Body of pancreas (tissue), 4 donors: ENCODE results near the gene GPT2. TPM values are rescaled to one million over a fixed set of nuclear protein-coding genes. Genes with fewer than 3 reads are reported as not detected.

Experiments
- ATAC-seq: fragments of 150-250 bp; one replicate; pipeline ENCODE4 v1.9.1; 2016
- DNase-seq, 4 donors: peaks; one replicate each; pipeline ENCODE4 v3.0.0-alpha.2; 2019
- H3K27ac ChIP-seq, 4 donors: fragments of 200-600 bp; sonication (generic); 1 replicate in 3 of 4; 2 replicates in 1 of 4; pipeline versions ENCODE4 v1.5.1 to v1.6.1; 2016 to 2019; ENCODE audit warnings: mild to moderate bottlenecking in 1 of 4, mixed read lengths in 1 of 4, moderate library complexity in 1 of 4
- H3K27me3 ChIP-seq, 2 donors: fragments of 200-600 bp; sonication (generic); one replicate each; pipeline ENCODE4 v1.6.0; 2016; ENCODE audit warnings: mild to moderate bottlenecking in 1 of 2
- H3K36me3 ChIP-seq, 2 donors: fragments of 200-600 bp; sonication (generic); replicated peaks in 1 of 2; 2 replicates each; pipeline ENCODE4 v1.5.1; 2016; ENCODE audit warnings: low read depth in 2 of 2; ENCODE audit not compliant: insufficient read depth in 1 of 2
- H3K4me1 ChIP-seq: fragments of 200-600 bp; sonication (generic); one replicate; pipeline ENCODE4 v1.6.0; 2016
- H3K4me3 ChIP-seq, 2 donors: fragments of 200-600 bp; sonication (generic); 1 replicate in 1 of 2; 2 replicates in 1 of 2; pipeline ENCODE4 v1.5.1; 2016 to 2019
- H3K9me3 ChIP-seq, 3 donors: fragments of 200-600 bp; sonication (generic); 1 replicate in 2 of 3; 2 replicates in 1 of 3; pipeline ENCODE4 v1.5.1; 2016
- POLR2A ChIP-seq, 3 donors: fragments of 450-650 bp; IDR thresholded peaks; one replicate each; pipeline ENCODE4 v1.6.1; 2016; ENCODE audit warnings: antibody characterized with exemption in 3 of 3, mild to moderate bottlenecking in 2 of 3
- WGBS, 2 donors: methylation state at CpG; one replicate each; pipeline ENCODE4 v1.1.5; 2017; 5-methylcytosine and 5-hydroxymethylcytosine counted together
- intact Hi-C: fragments of 100-400 bp; cut with DNase I; formaldehyde crosslinking; loops from one replicate; pipeline ENCODE4 v1.15.1; 2023
- total RNA-seq, 2 donors: library from RNA; depleted of rRNA; stranded (reverse); fragments of >200 nt; gene quantifications; one replicate each; pipeline ENCODE4 v1.1.0, GENCODE V29; 2016
- TF ChIP-seq, protein P1 (sequence below), 7 experiments: fragments of 450-650 bp in 4 of 7; fragments of 200-600 bp in 3 of 7; sonication (generic) in 3 of 7; IDR thresholded peaks; one replicate each; pipeline ENCODE4 v1.5.1; 2016 to 2019; ENCODE audit warnings: antibody characterized with exemption in 7 of 7

Gene GPT2
- total RNA-seq, 2 donors from 2014 or later, result 52.1 to 83.1 TPM

DNA sequence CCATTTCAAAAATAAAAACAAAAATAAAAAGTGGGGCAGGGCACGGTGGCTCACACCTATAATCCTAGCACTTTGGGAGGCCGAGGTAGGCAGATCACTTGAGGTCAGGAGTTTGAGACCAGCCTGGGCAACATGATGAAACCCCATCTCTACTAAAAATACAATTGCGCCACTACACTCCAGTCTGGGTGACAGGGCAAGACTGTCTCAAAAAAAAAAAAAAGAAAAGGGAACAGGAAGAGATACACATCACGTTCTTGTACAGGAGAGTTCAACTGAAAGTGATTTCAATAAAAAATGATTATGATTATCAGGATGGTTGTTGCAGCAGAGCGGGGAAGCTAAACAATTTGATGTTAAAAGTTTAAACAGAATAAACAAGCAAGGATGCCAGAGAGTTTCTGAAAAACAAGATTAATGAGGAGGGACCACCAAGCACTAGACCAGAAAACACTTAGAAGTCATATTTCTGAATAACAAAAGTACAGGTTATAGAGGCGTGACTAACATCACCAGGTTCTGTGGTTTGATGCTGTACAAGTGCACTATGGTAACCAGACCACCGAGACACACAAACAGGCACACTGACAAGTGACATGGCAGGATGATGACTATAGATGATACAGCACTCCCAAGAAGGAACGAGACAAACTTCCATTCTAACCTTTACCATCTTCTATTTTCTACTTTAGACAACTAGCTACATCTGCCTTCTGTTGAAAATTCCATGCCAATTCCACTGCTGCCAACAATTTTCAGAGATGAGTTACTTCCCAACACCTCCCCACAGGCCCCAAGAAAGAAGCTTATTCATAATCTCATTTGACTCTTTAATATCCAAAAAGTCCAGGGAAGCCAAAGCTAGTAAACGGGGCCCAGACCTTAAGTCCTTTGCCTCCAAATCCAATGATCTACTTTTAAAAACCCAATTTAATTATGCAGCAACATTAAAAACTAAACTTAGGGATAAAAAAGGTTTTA, 77.5 kb downstream of the GPT2 start:
- no peak overlapping the region for H3K4me3 ChIP-seq
- 70 to 81% methylated on average over 9 of the region's 9 CpGs for WGBS, 2 donors
- no peaks in the 10 kb centered on the region for H3K9me3 ChIP-seq
- no peaks in the 10 kb centered on the region for H3K4me1 ChIP-seq
- intact Hi-C loops, result no loop called here
- H3K27me3 ChIP-seq, result no peaks in the 10 kb centered on the region
- peaks cover 12 to 38% of the 10 kb centered on the region in 2 donors for H3K36me3 ChIP-seq
- H3K27ac ChIP-seq, result no peak overlapping the region
- no peak for DNase-seq
- TF ChIP-seq, protein P1, sequence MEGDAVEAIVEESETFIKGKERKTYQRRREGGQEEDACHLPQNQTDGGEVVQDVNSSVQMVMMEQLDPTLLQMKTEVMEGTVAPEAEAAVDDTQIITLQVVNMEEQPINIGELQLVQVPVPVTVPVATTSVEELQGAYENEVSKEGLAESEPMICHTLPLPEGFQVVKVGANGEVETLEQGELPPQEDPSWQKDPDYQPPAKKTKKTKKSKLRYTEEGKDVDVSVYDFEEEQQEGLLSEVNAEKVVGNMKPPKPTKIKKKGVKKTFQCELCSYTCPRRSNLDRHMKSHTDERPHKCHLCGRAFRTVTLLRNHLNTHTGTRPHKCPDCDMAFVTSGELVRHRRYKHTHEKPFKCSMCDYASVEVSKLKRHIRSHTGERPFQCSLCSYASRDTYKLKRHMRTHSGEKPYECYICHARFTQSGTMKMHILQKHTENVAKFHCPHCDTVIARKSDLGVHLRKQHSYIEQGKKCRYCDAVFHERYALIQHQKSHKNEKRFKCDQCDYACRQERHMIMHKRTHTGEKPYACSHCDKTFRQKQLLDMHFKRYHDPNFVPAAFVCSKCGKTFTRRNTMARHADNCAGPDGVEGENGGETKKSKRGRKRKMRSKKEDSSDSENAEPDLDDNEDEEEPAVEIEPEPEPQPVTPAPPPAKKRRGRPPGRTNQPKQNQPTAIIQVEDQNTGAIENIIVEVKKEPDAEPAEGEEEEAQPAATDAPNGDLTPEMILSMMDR (IDR thresholded peaks at IDR 0.05), result no peak
- TF ChIP-seq POLR2A (IDR thresholded peaks at IDR 0.05), result no peak
- ATAC-seq, result no peak

DNA sequence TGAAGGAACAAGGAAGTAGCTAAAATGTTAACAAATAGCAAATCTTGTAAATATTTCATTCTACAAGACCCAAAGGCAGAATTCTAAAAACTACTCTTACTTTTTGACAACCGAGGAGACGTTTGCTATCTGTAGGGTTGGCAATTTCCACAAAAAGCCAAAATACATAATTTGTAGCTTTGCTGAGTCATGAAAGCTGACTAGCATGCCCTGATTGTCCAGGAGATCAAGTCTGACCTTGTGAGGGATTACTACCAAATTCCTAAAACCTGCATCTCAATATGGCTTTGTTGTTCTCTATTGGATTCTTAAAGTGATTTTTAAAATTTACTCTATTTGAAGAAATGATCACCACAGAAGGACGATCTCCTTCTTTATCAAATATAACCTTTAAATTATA, 78.5 kb downstream of the GPT2 start:
- Histone ChIP-seq H3K27me3 (no peaks in the 10 kb centered on the region), H3K9me3 (no peaks in the 10 kb centered on the region), H3K27ac (no peak overlapping the region), H3K4me3 (no peak overlapping the region), H3K36me3 (peaks cover 14 to 39% of the 10 kb centered on the region in 2 donors), H3K4me1 (no peaks in the 10 kb centered on the region)
- 68 to 70% methylated on average over 3 of the region's 3 CpGs for WGBS, 2 donors
- intact Hi-C loops, result no loop called here
- TF ChIP-seq, protein P1 (IDR thresholded peaks at IDR 0.05), result no peak
- no peak for TF ChIP-seq POLR2A (IDR thresholded peaks at IDR 0.05)
- DNase-seq (no peak), ATAC-seq (no peak)

DNA sequence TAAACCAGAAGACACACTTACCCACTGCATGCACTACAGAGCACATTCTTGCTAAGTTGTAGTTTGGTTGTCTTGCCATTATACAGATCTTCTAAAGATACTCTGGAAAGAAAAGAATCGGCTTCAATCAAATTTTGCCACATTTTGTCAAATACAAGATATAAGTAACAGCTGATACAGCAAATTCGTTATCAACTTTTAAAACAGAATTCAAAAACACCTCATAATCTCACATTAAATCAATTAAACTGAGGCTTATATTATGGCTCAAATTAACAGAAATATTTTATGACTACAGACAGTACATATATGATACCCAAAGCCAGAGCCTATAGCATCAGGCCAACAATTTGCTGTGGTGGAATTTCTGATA, 83.9 kb downstream of the GPT2 start:
- Histone ChIP-seq H3K27me3 (no peaks in the 10 kb centered on the region), H3K27ac (no peak overlapping the region), H3K36me3 (peaks cover 22 to 24% of the 10 kb centered on the region in 2 donors), H3K9me3 (no peaks in the 10 kb centered on the region), H3K4me3 (no peak overlapping the region), H3K4me1 (peaks cover 22% of the 10 kb centered on the region)
- WGBS, 2 donors, result 77 to 83% methylated on average over 2 of the region's 2 CpGs
- TF ChIP-seq, protein P1 (IDR thresholded peaks at IDR 0.05), result no peak
- no peak for TF ChIP-seq POLR2A (IDR thresholded peaks at IDR 0.05)
- intact Hi-C loops, result no loop called here
- DNase-seq (no peak), ATAC-seq (no peak)

DNA sequence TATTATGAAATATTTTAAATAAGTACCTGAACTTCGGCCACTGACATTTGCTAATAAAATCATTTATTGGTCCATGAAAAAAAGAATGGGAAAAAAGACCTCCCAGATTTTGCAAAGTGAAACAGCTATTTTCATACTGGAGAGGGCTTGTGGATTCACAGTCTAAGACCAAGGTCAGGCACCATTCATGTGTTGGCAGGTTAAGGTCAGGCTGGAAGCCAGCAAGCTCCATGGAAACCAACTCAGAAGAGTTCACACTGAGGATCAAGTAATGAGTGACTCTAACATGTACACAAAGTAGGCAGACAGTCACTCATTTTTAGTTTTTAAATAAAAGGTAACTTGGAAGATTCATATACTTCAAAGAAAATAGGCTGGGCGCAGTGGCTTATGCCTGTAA, 85.9 kb downstream of the GPT2 start:
- Histone ChIP-seq H3K9me3 (no peaks in the 10 kb centered on the region), H3K36me3 (peaks cover 7 to 18% of the 10 kb centered on the region in 2 donors), H3K4me1 (peaks cover 30% of the 10 kb centered on the region), H3K27me3 (no peaks in the 10 kb centered on the region), H3K27ac (no peak overlapping the region), H3K4me3 (no peak overlapping the region)
- WGBS, 2 donors, result 69 to 71% methylated on average over 2 of the region's 2 CpGs
- TF ChIP-seq POLR2A (IDR thresholded peaks at IDR 0.05), result no peak
- TF ChIP-seq, protein P1 (IDR thresholded peaks at IDR 0.05), result no peak
- DNase-seq, result peak; percentile 50 to 73 (median 58)
- ATAC-seq, result no peak
- intact Hi-C loops, result no loop called here
